MCF 10A (cell line): Measurements from ENCODE around the gene SYT1. TPM values are rescaled to one million over a fixed set of nuclear protein-coding genes. Genes with fewer than 3 reads are reported as not detected.

Experiments
- BruUV-seq: library from RNA; stranded (reverse); fragments of 400-500 nt; replicated peaks from 2 replicates; lab custom pipeline; 2021; lab: Mats Ljungman, UMichigan
- CTCF ChIA-PET: fragments of 300-600 bp; sonication (Branson Sonifier 250); formaldehyde crosslinking; extraction: SDS; loops from one replicate; lab custom pipeline; 2021; ENCODE audit warnings: antibody characterized with exemption, inconsistent platforms; lab: Yijun Ruan, JAX
- POLR2A ChIA-PET: fragments of 300-600, 350-650 bp; sonication (Branson Sonifier 250); formaldehyde crosslinking; extraction: SDS; loops from one replicate; lab custom pipeline; 2020; ENCODE audit warnings: antibody characterized with exemption, inconsistent platforms; lab: Yijun Ruan, JAX
- DNase-seq: peaks from one replicate; pipeline ENCODE4 v3.0.0-alpha.2; 2018; ENCODE audit not compliant: unreplicated experiment
- H3K27ac Mint-ChIP-seq: one replicate; pipeline ENCODE4 v1.8.0; 2022; ENCODE audit warnings: mild to moderate bottlenecking, low read depth, mixed read lengths; ENCODE audit not compliant: unreplicated experiment
- H3K27me3 Mint-ChIP-seq: one replicate; pipeline ENCODE4 v1.8.0; 2022; ENCODE audit warnings: mixed read lengths; ENCODE audit not compliant: insufficient read depth, unreplicated experiment
- H3K36me3 Mint-ChIP-seq: one replicate; pipeline ENCODE4 v1.8.0; 2022; ENCODE audit warnings: mild to moderate bottlenecking, moderate library complexity, mixed read lengths; ENCODE audit not compliant: insufficient read depth, unreplicated experiment
- H3K4me1 Mint-ChIP-seq: one replicate; pipeline ENCODE4 v1.8.0; 2022; ENCODE audit warnings: mixed read lengths; ENCODE audit not compliant: insufficient read depth, unreplicated experiment
- H3K4me3 Mint-ChIP-seq: one replicate; pipeline ENCODE4 v1.8.0; 2022; ENCODE audit warnings: mild to moderate bottlenecking, moderate library complexity, mixed read lengths; ENCODE audit not compliant: unreplicated experiment
- H3K9me3 Mint-ChIP-seq: one replicate; pipeline ENCODE4 v1.8.0; 2022; ENCODE audit warnings: mixed read lengths; ENCODE audit not compliant: unreplicated experiment
- CTCF ChIP-seq: fragments of 200-600 bp; IDR thresholded peaks from one replicate; pipeline ENCODE4 v1.8.0; 2022; ENCODE audit warnings: antibody characterized with exemption, mild to moderate bottlenecking; ENCODE audit not compliant: unreplicated experiment
- intact Hi-C: fragments of 100-400 bp; cut with micrococcal nuclease; formaldehyde crosslinking; loops from 2 replicates; pipeline ENCODE4 v1.14.1; 2022
- total RNA-seq: library from RNA; stranded (reverse); gene quantifications from 2 replicates; pipeline ENCODE4 v1.2.3, GENCODE V29; 2022

Gene SYT1
- total RNA-seq, 1 experiment from 2014 or later: 7.4 TPM

- no TSS peak for BruUV-seq
- H3K9me3 Mint-ChIP-seq: no peaks in the 10 kb centered on the region
- no peak overlapping the region for H3K4me3 Mint-ChIP-seq
- no peak for TF ChIP-seq CTCF
- DNase-seq: no peak
- CTCF ChIA-PET: interaction anchor here (1.0 kb wide), 1 partner anchor 62 kb away, joined by 3 read pairs; no protein-coding TSS in a partner anchor
- H3K4me1 Mint-ChIP-seq: no peaks in the 10 kb centered on the region
- POLR2A ChIA-PET: no interaction called here
- H3K27me3 Mint-ChIP-seq: no peaks in the 10 kb centered on the region
- peaks cover 6% of the 10 kb centered on the region for H3K36me3 Mint-ChIP-seq
- H3K27ac Mint-ChIP-seq: no peak overlapping the region
- intact Hi-C loops: no loop called here
Measured at GRCh38 chr12:79296133-79296532, 431.6 kb downstream of the SYT1 start.

- Mint-ChIP-seq H3K36me3 (peaks cover 6% of the 10 kb centered on the region), H3K4me3 (no peak overlapping the region), H3K4me1 (no peaks in the 10 kb centered on the region), H3K27ac (no peak overlapping the region), H3K9me3 (no peaks in the 10 kb centered on the region), H3K27me3 (no peaks in the 10 kb centered on the region)
- DNase-seq: no peak
- POLR2A ChIA-PET: no interaction called here
- intact Hi-C loops: no loop called here
- no peak for TF ChIP-seq CTCF
- no TSS peak for BruUV-seq
- CTCF ChIA-PET: interaction anchor here (1.0 kb wide), 1 partner anchor 61 kb away, joined by 3 read pairs; no protein-coding TSS in a partner anchor
Measured at GRCh38 chr12:79296871-79297270, 432.3 kb downstream of the SYT1 start.

- no peak overlapping the region for H3K4me3 Mint-ChIP-seq
- H3K9me3 Mint-ChIP-seq: no peaks in the 10 kb centered on the region
- POLR2A ChIA-PET: no interaction called here
- no peaks in the 10 kb centered on the region for H3K4me1 Mint-ChIP-seq
- CTCF ChIA-PET: no interaction called here
- TF ChIP-seq CTCF: no peak
- H3K27me3 Mint-ChIP-seq: no peaks in the 10 kb centered on the region
- intact Hi-C loops: no loop called here
- no TSS peak for BruUV-seq
- no peak overlapping the region for H3K27ac Mint-ChIP-seq
- H3K36me3 Mint-ChIP-seq: peaks cover 6% of the 10 kb centered on the region
- DNase-seq: peak; percentile 6
Measured at GRCh38 chr12:79298506-79298905, 433.9 kb downstream of the SYT1 start.

GRCh38 chr12:79299447-79300198, 435.0 kb downstream of the SYT1 start:
- Mint-ChIP-seq H3K36me3 (peaks cover 6% of the 10 kb centered on the region), H3K9me3 (no peaks in the 10 kb centered on the region), H3K4me1 (no peaks in the 10 kb centered on the region), H3K27ac (peak overlapping the region; percentile 19), H3K4me3 (no peak overlapping the region), H3K27me3 (no peaks in the 10 kb centered on the region)
- intact Hi-C loops: no loop called here
- DNase-seq: no peak
- TF ChIP-seq CTCF: no peak
- POLR2A ChIA-PET: no interaction called here
- BruUV-seq: no TSS peak
- CTCF ChIA-PET: interaction anchor here (0.6 kb wide), 2 partner anchors 10 to 532 kb away, joined by 3 read pairs; no protein-coding TSS in a partner anchor
